ENCODE measurements around the gene SLC25A12. TPM values are rescaled to one million over a fixed set of nuclear protein-coding genes. Genes with fewer than 3 reads are reported as not detected.

SLC25A12 gene
- total and polyA plus RNA-seq, 2 of the 13 experiments (the other 11 are each of a cell fraction or from before 2014, with no cell fraction given) = 8.1 to 15.9 TPM

DNA sequence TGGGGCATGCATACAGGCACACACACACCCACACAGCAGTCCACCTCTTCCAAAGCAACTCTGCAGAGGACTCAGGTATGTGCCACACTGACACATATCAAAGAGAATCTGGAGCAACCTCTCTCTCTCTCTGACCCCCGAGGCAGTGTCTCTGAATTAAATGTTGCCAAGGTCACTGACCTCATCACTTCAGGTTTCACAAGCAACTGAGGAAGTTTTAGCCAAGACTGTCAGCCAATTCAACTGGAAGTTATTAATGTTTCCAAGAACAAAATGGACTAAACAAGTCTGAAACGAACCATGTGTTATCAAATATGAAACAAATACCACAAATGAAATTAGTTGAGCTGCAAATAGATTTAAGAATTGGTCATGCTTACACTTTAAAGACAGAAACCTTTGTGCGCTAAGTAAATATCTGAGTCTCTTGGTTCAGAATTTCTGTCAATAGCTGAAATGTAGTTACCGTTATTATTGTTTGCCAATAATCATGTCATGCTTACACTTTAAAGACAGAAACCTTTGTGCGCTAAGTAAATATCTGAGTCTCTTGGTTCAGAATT is 86.1 kb downstream of the SLC25A12 start (continued):
- TF ChIP-seq ZNF883 (CRISPR knock-in tag; IDR thresholded peaks at IDR 0.05; ENCODE audit: not compliant biosample characterization) (no peak), ZMAT3 (CRISPR knock-in tag; conservative IDR thresholded peaks at IDR 0.05) (no peak), ZNF556 (CRISPR knock-in tag; IDR thresholded peaks at IDR 0.05; ENCODE audit: borderline replicate concordance) (no peak), CEBPB (IDR thresholded peaks at IDR 0.05; ENCODE audit: borderline replicate concordance, low read depth, low read length) (0 out of 2 replicates have a peak, but pooled peaks have one; percentile 34), PAWR (CRISPR knock-in tag; IDR thresholded peaks at IDR 0.05; ENCODE audit: borderline replicate concordance) (no peak), YEATS2 (CRISPR knock-in tag; IDR thresholded peaks at IDR 0.05; ENCODE audit: borderline replicate concordance) (peak; percentile 46; the same call in 1 of the 2 replicates), REPIN1 (CRISPR knock-in tag; IDR thresholded peaks at IDR 0.05; ENCODE audit: borderline replicate concordance, low read depth) (no peak), TCF12 (IDR thresholded peaks at IDR 0.05) (no peak), TCF12 (CRISPR knock-in tag; IDR thresholded peaks at IDR 0.05) (no peak), SMARCC2 (IDR thresholded peaks at IDR 0.05) (no peak), SIN3B (IDR thresholded peaks at IDR 0.05; ENCODE audit: low read length) (no peak), ZNF124 (CRISPR knock-in tag; IDR thresholded peaks at IDR 0.05) (no peak), SP1 (IDR thresholded peaks at IDR 0.05) (no peak), SP1 (CRISPR knock-in tag; IDR thresholded peaks at IDR 0.05) (no peak), SP140L (CRISPR knock-in tag; IDR thresholded peaks at IDR 0.05; ENCODE audit: borderline replicate concordance) (no peak), HES4 (CRISPR knock-in tag; IDR thresholded peaks at IDR 0.05; ENCODE audit: borderline replicate concordance) (no peak), ZNF296 (CRISPR knock-in tag; conservative IDR thresholded peaks at IDR 0.05) (no peak), SNAPC2 (CRISPR knock-in tag; IDR thresholded peaks at IDR 0.05) (no peak), ZKSCAN1 (IDR thresholded peaks at IDR 0.05; ENCODE audit: low read length) (no peak), ETV5 (CRISPR knock-in tag; IDR thresholded peaks at IDR 0.05; ENCODE audit: borderline replicate concordance) (peak; percentile 24; the same call in 1 of the 2 replicates)
- TF ChIP-seq, protein P1, sequence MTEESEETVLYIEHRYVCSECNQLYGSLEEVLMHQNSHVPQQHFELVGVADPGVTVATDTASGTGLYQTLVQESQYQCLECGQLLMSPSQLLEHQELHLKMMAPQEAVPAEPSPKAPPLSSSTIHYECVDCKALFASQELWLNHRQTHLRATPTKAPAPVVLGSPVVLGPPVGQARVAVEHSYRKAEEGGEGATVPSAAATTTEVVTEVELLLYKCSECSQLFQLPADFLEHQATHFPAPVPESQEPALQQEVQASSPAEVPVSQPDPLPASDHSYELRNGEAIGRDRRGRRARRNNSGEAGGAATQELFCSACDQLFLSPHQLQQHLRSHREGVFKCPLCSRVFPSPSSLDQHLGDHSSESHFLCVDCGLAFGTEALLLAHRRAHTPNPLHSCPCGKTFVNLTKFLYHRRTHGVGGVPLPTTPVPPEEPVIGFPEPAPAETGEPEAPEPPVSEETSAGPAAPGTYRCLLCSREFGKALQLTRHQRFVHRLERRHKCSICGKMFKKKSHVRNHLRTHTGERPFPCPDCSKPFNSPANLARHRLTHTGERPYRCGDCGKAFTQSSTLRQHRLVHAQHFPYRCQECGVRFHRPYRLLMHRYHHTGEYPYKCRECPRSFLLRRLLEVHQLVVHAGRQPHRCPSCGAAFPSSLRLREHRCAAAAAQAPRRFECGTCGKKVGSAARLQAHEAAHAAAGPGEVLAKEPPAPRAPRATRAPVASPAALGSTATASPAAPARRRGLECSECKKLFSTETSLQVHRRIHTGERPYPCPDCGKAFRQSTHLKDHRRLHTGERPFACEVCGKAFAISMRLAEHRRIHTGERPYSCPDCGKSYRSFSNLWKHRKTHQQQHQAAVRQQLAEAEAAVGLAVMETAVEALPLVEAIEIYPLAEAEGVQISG (CRISPR knock-in tag; IDR thresholded peaks at IDR 0.05) = no peak
- TF ChIP-seq, protein P2, sequence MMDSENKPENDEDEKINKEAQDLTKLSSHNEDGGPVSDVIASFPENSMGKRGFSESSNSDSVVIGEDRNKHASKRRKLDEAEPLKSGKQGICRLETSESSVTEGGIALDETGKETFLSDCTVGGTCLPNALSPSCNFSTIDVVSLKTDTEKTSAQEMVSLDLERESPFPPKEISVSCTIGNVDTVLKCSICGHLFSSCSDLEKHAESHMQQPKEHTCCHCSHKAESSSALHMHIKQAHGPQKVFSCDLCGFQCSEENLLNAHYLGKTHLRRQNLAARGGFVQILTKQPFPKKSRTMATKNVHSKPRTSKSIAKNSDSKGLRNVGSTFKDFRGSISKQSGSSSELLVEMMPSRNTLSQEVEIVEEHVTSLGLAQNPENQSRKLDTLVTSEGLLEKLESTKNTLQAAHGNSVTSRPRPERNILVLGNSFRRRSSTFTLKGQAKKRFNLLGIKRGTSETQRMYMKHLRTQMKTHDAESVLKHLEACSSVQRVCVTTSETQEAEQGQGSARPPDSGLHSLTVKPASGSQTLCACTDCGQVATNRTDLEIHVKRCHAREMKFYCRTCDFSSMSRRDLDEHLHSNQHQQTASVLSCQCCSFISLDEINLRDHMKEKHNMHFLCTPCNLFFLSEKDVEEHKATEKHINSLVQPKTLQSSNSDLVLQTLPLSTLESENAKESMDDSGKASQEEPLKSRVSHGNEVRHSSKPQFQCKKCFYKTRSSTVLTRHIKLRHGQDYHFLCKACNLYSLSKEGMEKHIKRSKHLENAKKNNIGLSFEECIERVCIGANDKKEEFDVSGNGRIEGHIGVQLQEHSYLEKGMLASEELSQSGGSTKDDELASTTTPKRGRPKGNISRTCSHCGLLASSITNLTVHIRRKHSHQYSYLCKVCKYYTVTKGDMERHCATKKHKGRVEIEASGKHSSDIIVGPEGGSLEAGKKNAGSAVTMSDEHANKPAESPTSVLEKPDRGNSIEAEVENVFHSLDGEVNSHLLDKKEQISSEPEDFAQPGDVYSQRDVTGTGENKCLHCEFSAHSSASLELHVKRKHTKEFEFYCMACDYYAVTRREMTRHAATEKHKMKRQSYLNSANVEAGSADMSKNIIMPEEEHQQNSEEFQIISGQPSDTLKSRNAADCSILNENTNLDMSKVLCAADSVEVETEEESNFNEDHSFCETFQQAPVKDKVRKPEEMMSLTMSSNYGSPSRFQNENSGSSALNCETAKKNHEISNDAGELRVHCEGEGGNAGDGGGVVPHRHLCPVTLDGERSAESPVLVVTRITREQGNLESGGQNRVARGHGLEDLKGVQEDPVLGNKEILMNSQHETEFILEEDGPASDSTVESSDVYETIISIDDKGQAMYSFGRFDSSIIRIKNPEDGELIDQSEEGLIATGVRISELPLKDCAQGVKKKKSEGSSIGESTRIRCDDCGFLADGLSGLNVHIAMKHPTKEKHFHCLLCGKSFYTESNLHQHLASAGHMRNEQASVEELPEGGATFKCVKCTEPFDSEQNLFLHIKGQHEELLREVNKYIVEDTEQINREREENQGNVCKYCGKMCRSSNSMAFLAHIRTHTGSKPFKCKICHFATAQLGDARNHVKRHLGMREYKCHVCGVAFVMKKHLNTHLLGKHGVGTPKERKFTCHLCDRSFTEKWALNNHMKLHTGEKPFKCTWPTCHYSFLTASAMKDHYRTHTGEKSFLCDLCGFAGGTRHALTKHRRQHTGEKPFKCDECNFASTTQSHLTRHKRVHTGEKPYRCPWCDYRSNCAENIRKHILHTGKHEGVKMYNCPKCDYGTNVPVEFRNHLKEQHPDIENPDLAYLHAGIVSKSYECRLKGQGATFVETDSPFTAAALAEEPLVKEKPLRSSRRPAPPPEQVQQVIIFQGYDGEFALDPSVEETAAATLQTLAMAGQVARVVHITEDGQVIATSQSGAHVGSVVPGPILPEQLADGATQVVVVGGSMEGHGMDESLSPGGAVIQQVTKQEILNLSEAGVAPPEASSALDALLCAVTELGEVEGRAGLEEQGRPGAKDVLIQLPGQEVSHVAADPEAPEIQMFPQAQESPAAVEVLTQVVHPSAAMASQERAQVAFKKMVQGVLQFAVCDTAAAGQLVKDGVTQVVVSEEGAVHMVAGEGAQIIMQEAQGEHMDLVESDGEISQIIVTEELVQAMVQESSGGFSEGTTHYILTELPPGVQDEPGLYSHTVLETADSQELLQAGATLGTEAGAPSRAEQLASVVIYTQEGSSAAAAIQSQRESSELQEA (CRISPR knock-in tag; IDR thresholded peaks at IDR 0.05; ENCODE audit: not compliant biosample characterization) = no peak
